ENCODE measurements around the gene SLC5A10.

Gene SLC5A10

DNA sequence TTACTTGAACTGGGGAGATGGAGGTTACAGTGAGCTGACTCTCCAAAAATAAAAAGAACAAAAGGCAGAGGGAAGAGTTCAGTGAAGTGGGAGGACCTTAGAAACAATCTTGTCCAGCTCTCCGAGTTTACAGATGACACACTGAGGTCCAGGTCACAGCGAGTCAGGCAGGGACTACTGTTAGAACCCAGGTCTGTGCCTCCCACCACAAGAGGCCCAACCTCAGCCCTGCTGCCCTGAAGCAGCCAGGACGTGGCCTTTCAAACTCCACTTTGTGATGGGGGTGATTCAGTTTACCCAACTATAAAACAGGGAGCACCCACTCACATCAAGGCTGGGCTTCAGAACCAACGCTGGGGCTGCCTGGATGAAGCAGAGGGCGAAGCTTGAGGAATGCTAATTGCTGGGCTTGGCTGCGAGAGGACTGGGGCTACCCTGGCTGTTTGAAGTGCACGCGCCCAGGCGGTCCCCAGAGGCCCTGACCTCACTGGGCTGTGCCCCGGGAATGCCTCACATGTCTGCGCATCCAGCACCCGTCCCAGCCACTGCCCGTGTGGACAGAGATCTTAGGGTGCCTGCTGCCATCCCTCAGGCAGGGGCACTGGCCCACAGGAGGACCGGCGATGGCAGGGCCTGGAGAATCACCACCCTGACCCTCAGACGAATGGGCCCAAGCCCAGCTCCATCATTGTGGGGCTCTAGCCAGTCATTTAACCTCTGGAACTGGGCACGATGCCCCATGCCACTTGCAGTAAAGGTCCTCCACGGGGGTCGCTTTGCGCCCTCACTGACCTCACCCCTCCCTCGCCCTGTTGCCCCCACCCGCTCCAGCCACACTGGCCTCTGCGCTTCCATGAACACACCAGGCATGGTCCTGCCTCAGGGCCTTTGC is 11.4 kb downstream of the SLC5A10 start:
- FAIRE-seq (no peak), DNase-seq (ENCODE audit: low spot score) (no peak)

DNA sequence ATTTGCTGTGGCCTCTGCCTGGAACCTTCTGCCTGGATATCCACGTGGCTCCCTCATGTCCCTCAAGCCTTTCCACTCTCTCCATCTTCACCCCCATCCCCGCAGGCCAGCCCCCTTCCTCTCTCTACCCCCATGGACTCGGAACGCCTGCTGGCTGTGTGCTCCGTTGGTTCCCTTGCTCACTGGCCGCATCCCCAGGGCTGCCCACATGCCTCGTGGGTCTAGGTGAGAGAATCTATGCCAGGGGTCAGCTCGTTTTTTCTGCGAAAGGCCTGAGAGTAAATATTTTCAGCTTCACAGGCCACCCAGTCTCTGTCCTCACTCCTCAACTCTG is 12.0 kb downstream of the SLC5A10 start:
- FAIRE-seq (no peak), DNase-seq (ENCODE audit: low spot score) (no peak)

DNA sequence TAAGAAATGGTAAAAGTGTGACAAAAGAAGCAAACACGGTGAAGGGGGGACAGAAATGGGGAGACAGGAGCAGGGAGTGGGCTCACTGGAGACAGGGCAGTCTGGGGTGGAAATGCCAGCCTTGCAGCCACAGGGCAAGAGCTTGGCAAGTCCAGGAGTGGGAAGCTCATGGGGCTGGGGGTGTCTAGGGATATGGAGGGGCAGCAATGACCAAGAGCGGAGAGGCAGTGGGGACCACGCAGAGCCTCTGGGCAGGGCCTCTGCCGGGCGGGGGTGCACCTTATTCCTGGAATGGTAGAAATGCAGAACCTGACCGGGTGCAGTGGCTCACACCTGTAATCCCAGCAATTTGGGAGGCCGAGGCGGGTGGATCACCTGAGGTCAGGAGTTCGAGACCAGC is 12.6 kb downstream of the SLC5A10 start:
- FAIRE-seq, result no peak
- DNase-seq (ENCODE audit: low spot score), result no peak

DNA sequence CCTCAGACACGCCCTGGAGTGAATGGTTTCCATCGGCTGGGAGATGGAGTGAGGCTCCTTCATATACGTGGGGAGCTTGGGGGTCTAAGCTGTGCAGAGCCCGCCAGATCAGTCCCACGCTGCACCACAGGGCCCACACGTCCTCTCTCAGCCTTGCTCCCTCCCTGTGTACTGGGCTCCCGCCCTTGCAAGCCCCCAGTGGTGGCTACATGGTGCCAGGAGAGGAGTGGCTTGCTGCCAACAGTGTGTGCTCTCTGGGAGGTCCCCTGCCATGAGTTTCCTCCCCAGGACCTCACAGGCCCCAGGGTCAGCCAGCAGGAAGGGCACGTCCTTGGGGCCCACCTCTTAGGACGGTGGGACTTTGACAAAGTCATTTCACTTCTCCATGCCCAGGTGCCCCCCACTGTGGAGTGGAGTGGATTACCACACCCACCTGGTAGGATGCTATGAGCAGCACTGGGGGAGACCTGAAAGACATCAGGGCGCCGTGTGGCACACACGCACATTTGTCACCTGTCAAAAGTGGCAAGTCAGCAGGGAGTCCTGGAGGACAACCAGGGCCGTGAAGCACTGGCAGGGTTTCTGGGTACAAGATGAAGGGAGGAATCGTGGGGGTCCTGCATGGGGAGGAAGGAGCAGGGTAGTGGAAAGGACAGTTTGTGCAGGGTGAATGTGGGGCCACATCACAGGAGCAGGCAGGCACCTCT is 13.7 kb downstream of the SLC5A10 start:
- FAIRE-seq, result no peak
- DNase-seq (ENCODE audit: low spot score), result no peak

DNA sequence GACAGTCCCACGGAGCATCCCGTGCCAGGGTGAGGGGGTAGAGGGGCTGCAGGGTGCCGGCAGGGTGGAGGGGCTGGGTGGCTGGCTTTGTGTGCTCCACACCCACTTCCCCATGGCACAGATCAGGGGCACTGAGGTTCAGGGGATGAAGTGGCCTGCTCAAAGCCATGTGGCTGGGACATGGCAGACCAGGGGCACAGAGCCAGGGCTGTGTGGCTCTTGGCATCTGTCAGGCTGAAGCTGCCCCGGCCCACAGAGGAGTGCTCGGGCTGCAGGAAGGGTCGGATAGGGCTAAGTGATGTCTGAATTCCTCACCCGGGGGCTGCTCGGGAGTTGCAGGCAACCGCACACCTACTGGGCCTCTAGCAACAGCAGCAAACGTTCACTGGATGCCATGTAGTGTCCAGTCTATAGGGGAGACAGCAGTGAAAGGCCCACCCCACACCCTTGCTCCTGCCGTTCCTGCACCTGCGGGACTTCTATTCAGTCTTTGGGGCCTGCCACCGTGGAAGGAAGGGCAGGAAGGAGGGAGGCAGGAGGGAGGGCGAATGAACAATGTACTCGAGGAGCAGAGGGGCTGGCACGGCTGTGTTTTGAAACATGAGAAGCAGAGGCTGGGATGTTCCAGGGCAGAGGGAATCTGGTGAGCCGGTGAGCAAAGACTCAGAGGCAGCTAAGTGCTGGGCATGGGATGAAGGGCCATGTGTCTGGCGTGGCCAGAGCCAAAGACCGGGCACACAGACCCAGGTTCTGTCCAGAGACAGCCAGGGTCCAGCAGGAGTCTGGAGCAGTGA is 15.1 kb downstream of the SLC5A10 start:
- no peak for FAIRE-seq

DNA sequence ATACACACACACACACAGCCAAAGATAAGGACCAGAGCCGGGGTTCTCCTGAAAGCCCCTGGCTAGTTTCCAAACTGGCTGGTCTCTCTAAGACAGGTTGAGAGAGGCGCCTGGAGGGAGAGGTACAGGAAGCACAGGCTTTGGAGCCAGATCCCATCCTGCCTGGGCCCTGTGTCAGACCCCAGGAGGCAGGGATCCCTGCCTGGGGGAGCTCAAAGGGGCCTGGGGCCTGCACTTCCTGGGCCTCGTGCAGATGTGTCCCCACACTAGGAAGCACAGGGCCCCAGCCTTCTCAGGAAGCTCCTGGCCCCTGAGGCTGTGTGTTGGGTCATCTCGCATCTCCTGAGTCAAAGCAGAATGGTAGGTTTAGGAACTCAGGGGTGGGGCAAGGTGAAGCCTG is 16.0 kb downstream of the SLC5A10 start:
- DNase-seq (ENCODE audit: low spot score) (no peak), FAIRE-seq (no peak)

More for the DNA sequence above, 15.1 kb downstream of the SLC5A10 start:
- DNase-seq (ENCODE audit: low spot score), result no peak

DNA sequence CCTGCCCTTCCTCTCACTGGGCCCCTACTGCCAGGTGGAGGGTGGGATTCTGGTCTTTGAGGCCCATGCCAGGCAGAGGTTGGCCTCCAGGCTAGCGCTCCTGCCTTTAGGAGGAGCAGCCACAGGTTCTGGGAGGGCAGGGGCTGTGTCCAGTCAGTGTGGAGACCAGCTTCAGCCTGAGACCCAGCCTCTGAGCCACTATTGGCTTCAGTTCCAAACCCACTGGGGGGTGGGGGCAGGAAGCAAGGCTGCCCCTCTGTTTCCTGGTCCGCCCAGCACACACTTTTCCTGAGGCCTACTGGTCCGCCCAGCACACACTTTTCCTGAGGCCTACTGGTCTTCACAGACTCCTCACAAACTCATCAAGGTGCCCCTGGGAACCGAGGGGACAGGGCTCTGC is 16.4 kb downstream of the SLC5A10 start:
- DNase-seq (ENCODE audit: low spot score) (no peak), FAIRE-seq (no peak)

DNA sequence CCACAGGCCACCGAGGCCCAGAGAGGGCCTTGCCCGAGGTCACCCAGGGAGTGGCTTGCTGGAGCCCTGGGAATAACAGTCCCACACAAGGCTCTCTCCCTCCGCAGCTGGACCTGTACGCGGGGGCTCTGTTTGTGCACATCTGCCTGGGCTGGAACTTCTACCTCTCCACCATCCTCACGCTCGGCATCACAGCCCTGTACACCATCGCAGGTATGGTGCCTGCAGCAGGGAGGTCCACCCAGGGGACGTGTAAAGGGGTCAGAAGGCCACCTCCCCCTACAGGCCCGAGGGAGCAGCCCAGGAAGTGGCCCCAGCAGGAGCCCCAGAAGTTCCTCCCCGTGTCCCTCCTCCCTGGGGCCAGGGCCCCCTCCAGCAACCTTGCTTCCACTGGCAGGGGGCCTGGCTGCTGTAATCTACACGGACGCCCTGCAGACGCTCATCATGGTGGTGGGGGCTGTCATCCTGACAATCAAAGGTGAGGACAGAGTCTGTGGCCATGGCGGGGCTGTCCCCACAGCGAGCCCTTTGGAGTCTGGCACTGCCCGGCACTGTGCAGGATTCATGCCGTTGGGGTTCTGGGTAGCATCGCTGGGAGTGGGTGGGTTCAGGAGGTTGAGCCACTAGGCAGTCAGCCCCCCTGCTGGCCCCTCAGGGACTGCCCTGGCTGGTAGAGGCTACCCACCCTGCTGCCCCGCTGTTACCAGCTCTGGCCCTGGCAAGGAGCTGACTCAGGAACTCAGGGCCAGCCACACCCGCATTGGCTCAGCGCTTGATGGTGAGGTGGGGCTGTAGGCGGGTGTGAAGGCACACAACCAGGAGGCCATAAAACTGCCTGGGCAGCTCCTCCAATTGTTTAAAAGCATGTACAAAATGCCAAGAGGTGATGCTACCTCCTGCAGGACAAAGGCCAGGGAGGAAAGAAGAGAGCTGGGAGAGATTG is 17.3 kb downstream of the SLC5A10 start:
- FAIRE-seq, result no peak
- DNase-seq (ENCODE audit: low spot score), result no peak

DNA sequence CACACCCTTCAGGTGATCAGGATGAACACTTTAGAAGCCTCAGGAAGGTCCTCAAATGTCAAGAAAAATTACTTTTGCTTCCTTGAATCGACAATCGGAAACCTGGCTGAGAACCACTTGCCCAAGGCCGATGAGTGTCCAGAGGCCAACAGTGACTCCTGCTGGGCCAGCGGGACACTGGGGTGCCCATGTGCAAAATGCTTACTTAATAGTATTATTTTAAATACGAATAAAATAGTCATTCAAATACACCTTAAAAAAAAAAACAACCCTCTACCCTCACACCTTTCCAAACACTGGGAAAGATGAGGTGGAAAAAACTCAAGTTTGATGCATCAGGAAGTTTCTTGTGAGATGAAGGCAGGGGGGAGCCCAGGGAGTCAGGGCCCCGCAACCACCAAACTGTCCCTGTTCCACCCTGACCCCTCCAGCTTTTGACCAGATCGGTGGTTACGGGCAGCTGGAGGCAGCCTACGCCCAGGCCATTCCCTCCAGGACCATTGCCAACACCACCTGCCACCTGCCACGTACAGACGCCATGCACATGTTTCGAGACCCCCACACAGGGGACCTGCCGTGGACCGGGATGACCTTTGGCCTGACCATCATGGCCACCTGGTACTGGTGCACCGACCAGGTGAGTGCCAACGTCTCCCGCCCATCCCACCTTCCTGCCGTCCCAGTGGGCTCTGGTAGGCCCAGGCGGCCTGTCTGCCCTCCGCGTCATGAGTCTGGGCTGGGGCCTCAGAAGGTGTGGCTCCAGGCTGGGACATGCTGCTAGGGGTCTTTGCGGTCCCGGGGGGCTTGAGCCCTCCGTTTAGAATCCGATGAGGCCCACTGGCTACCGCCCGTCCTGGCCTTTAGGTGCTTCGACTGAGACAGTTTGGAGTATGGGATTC is 18.9 kb downstream of the SLC5A10 start:
- DNase-seq (ENCODE audit: low spot score) (no peak), FAIRE-seq (no peak)

DNA sequence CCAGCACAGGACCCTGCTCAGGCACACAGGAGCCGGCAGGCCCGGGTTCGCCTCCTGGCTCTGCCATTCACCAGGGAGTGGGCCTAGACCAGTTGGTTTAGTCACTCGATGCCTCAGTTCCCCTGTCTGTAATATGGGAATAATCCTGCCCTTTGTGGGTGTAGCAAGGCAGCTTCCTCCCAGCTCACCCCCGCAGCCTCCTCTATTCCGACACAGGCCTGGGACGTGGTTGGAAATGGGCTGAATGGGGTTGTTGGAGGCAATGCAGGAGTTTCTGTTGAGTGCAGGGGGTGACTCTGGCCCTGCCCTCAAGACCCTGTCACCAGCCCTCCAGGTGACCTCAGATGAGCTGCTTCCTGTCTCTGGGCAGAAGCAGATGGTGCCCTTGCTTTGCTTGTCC is 19.8 kb downstream of the SLC5A10 start:
- no peak for DNase-seq (ENCODE audit: low spot score)
- FAIRE-seq, result no peak

DNA sequence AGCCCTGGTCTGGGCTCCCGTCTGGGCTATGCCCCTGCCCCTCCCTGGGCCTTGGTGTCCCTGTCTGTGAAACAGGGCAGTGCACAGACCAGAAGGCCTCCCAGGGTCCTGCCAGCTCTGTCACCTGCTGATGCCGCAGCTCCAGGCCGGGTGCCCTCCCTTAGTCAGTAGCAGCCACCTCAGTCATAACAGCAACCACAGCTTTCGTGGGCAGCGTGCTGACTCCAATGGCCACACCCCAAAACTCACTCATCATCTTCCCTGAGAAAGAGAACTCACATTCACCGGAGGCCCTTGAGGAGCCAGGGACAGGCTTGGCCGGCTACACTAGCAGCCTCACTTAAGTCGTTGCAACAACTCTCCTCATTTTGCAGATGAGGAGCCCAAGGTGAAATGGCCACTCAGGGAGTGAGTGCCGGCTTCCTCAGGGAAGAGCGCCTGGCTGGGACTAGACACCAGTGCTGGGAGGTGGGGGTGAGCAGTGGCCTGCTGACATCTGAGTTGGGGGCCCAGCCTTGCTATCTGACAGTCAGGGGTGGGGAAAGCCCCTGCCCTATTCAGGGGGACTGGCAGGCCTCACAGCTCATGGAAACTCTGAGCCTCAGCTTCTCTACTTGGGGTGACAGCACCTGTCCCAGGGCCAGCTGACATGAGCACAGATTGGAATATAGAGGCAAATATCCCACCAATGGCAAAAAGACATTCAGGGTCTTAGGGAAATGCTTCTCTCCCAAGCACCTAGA is 22.6 kb downstream of the SLC5A10 start:
- DNase-seq (ENCODE audit: low spot score), result no peak
- no peak for FAIRE-seq

DNA sequence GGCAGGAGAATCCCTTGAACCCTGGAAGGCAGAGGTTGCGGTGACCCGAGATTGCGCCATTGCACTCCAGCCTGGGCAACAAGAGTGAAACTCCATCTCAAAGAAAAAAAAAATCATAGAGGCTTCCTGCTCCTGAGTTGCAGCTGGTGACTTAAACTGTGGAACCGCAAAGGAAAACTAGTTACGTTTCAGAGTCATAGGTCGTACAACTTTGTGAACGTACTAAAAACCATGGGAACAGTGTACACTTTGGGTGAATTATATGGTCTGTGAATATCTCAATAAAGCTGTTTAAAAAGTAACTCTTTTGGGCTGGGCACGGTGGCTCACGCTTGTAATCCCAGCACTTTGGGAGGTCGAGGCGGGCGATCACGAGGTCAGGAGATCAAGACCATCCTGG is 23.6 kb downstream of the SLC5A10 start:
- FAIRE-seq, result no peak
- no peak for DNase-seq (ENCODE audit: low spot score)

DNA sequence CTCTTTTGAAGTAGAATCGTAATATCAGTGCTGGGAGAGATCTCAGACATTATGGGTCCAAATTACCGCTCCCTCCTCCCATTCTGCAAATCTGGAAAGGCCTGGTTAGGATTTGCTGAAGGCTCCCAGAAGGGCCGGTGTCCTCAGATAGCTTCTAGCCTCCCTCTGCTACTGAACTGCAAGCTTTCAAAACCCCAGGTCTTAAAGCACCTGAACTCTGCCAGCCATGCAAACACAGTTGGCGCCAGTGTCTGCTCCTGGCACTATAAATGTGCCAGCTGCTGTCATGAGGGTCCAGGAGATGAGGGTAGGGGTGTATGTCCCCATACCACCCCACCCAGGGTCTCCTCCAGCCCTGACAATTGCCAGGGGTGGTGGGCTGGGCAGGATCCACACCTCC is 24.2 kb downstream of the SLC5A10 start:
- DNase-seq (ENCODE audit: low spot score), result no peak
- no peak for FAIRE-seq

DNA sequence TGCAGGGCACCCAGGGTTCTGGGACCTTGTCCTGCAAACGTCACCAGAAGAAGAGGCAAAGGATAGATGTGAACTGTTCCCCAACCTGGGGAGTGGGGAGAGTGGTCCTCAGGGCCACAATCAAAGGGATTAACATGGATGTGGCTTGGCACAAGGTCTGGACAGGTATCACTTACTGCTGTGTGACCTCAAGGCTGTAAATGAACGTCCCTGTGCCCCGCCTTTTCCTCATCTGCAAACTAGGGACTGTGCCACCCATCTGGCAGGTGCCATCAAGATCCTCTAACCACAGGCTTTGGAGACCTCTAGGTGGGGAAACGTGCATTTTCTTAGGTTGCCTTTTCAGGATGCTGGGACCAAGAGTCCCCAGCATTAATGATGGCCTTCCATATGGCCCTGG is 25.1 kb downstream of the SLC5A10 start:
- FAIRE-seq, result no peak

DNA sequence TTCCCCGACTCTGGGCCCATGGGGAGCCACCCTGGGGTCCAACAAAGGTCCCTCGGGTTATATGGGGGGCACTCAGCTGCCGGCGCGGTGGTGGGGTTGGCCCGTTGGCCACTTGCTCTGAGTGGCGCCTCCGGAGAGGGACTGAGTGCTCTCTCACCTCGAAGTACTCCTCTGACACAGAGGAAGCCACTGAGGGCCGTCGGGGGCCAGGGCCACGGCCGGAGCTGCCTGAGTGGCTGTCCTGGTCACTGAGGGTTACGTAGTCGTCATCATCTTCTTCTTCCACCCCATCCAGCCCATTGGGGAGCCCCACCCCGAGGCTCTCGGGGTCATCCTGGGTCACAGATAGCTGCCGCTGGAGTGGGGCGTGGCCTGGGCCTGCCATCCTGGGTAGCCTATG is 25.7 kb downstream of the SLC5A10 start:
- FAIRE-seq, result no peak
- no peak for DNase-seq (ENCODE audit: low spot score)

More for the DNA sequence above, 25.1 kb downstream of the SLC5A10 start:
- DNase-seq (ENCODE audit: low spot score), result no peak

DNA sequence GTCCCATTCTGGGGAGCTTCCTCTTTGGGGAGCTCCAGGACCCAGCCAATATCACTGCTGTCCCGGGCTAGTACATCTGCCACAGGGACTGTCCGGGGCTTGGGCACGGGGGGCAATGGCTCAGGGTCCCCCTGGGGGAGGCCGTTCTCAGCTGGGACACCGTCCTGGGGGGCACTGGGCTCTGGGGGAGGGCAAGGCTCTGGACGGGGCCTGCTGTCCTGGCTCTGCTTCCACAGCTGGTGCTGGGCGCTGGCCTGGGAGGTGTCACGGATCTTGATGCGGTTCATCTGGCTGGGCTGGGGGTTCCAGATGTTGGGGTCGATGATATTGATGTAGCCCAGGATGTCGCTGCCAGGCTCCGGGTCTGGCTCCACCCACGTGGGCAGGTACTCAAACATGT is 26.1 kb downstream of the SLC5A10 start:
- no peak for FAIRE-seq
- DNase-seq (ENCODE audit: low spot score), result no peak

DNA sequence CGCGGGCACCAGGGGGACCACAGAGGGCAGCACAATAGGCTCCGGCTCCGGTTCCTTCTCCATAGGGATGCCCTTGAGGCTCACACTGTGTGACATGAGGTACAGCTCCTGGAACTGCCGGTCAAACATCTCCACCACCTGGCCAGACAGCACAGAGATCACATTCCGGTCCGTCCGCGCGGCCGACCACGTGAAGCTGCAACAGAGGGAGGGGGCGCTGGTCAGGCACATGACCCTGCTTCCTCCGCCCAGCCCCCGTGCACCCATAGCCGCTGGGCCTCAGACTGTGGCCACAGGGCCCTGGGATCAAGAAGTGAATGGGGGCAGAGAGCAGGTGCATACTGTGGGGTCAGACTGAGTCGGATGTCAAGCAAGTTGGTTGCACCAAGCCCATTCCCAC is 26.7 kb downstream of the SLC5A10 start:
- FAIRE-seq, result no peak
- no peak for DNase-seq (ENCODE audit: low spot score)

DNA sequence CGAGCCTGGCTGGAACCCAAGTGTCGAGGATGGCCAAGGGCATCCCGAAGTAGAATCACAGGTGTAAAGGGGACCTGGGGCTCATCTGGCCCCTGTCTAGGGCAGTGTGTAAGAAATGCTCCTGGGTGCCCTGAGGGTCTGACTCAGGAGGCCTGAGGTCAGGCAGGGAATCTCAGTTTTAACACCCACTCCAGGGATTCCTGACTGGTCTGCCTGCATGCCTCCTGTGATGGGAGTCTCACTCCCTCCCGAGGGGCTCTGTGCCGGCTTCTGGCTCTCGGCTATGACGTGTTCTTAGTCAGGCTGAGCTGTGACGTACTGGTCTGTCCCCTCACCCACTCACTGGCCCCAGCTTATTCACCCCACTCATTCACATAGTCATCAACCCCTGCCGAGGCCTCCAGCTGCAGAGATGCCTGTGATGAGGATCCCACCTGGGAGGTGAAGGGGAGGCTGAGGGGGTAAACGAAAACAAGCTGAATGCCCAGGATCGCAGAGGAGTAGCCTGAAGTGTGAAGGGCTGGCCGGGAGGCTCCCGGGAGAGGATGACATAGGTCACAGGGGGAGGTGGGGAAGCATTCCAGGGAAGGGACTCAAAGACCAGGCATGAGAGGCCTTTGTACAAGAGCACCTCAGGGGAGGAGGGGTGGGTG is 28.8 kb downstream of the SLC5A10 start:
- FAIRE-seq (no peak), DNase-seq (ENCODE audit: low spot score) (no peak)

DNA sequence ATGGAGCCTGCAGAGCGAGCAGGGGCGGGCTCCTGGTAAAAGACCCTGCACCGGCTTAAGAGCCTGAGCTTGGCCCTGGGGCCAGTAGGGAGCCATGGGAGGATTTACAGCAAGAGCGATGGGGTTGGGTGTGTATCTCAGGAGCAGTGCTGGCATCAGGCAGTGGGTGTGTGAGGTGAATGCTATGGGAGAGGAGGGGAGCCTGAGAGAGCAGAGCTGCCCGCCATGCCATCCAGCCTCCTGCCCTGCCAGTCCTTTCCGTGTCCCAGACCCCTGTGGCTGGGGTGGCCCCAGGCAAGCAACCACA is 29.3 kb downstream of the SLC5A10 start:
- FAIRE-seq (no peak), DNase-seq (ENCODE audit: low spot score) (no peak)
